ENCODE data around the gene HEXA. TPM values are rescaled to one million over a fixed set of nuclear protein-coding genes. Genes with fewer than 3 reads are reported as not detected.

HEXA gene
- total and polyA plus RNA-seq, 9 of the 15 experiments (the other 6 are each of a cell fraction or from before 2014, with no cell fraction given) = 22.2 to 136 (median 68.9) TPM

DNA sequence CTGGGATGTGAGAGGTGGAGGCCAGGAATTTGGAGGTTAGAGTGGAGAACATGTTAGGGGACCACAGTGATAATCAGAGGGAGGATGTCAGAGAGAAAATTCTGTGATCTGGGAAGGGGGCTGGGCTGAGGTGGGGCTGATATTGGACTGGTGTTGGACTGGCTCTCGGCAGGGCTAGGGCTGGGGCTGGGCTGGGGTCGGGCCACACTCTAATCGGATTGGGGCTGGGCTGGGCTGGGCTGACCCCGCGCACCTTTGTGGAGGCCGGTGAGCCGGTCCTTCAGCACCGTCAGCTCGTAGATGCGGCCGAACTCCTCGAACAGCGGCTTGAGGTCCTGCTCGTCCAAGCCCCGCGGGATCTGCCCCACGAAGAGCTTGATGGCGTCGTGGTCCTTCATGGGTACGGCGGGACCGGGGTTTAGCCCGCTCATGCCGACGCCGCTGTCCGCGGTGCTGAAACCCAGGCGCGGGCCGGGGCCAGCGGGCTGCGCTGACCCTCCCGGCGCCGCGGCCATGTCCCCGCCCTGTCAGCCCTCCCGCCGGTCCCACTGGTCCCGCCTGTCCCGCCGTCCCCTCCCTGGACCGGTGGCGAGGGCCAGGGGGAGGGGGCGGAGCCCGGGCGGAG, 56.3 kb downstream of the HEXA start (continued):
- TF ChIP-seq, protein P1, sequence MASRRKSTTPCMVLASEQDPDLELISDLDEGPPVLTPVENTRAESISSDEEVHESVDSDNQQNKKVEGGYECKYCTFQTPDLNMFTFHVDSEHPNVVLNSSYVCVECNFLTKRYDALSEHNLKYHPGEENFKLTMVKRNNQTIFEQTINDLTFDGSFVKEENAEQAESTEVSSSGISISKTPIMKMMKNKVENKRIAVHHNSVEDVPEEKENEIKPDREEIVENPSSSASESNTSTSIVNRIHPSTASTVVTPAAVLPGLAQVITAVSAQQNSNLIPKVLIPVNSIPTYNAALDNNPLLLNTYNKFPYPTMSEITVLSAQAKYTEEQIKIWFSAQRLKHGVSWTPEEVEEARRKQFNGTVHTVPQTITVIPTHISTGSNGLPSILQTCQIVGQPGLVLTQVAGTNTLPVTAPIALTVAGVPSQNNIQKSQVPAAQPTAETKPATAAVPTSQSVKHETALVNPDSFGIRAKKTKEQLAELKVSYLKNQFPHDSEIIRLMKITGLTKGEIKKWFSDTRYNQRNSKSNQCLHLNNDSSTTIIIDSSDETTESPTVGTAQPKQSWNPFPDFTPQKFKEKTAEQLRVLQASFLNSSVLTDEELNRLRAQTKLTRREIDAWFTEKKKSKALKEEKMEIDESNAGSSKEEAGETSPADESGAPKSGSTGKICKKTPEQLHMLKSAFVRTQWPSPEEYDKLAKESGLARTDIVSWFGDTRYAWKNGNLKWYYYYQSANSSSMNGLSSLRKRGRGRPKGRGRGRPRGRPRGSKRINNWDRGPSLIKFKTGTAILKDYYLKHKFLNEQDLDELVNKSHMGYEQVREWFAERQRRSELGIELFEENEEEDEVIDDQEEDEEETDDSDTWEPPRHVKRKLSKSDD (conservative IDR thresholded peaks at IDR 0.05; ENCODE audit: low read length) = no peak
- no peak for TF ChIP-seq RFX5 (IDR thresholded peaks at IDR 0.05; ENCODE audit: low read depth, low read length)
- no peak for TF ChIP-seq SMAD1 (IDR thresholded peaks at IDR 0.05; ENCODE audit: low read depth, low read length, partially characterized antibody)
- no peak for TF ChIP-seq TCF7L2 (IDR thresholded peaks at IDR 0.05; ENCODE audit: low read depth, low read length)
- peak in 1 of 2 experiments; percentile 92; a peak in 2 of 4 replicates for TF ChIP-seq TEAD1 (CRISPR knock-in tag; IDR thresholded peaks at IDR 0.05)
- no peak for TF ChIP-seq POLR2AphosphoS2 (IDR thresholded peaks at IDR 0.05; ENCODE audit: low read length)
- peak; percentile 84; the same call in 1 of the 2 replicates for TF ChIP-seq ZNF124 (CRISPR knock-in tag; IDR thresholded peaks at IDR 0.05)
- TF ChIP-seq, protein P2, sequence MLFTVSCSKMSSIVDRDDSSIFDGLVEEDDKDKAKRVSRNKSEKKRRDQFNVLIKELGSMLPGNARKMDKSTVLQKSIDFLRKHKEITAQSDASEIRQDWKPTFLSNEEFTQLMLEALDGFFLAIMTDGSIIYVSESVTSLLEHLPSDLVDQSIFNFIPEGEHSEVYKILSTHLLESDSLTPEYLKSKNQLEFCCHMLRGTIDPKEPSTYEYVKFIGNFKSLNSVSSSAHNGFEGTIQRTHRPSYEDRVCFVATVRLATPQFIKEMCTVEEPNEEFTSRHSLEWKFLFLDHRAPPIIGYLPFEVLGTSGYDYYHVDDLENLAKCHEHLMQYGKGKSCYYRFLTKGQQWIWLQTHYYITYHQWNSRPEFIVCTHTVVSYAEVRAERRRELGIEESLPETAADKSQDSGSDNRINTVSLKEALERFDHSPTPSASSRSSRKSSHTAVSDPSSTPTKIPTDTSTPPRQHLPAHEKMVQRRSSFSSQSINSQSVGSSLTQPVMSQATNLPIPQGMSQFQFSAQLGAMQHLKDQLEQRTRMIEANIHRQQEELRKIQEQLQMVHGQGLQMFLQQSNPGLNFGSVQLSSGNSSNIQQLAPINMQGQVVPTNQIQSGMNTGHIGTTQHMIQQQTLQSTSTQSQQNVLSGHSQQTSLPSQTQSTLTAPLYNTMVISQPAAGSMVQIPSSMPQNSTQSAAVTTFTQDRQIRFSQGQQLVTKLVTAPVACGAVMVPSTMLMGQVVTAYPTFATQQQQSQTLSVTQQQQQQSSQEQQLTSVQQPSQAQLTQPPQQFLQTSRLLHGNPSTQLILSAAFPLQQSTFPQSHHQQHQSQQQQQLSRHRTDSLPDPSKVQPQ (CRISPR knock-in tag; IDR thresholded peaks at IDR 0.05; ENCODE audit: borderline replicate concordance) = no peak
- TF ChIP-seq YY1 (IDR thresholded peaks at IDR 0.05; ENCODE audit: borderline replicate concordance in 1 of 3, control insufficient read depth in 1 of 3, extremely low read depth in 1 of 3, insufficient read depth in 3 of 3, insufficient read length in 1 of 3, insufficient replicate concordance in 2 of 3, low read depth in 1 of 3, low read length in 2 of 3) = peak; percentile 13 to 79 (median 62)
- TF ChIP-seq PHF8 (IDR thresholded peaks at IDR 0.05; ENCODE audit: borderline replicate concordance, low read length) = no peak
- no peak for TF ChIP-seq ZSCAN32 (CRISPR knock-in tag; IDR thresholded peaks at IDR 0.05)
